Aorta (tissue), 5 donors: ENCODE measurements around the gene PTK7. TPM values are rescaled to one million over a fixed set of nuclear protein-coding genes. Genes with fewer than 3 reads are reported as not detected.

Source experiments
- ATAC-seq: fragments of 200-7000 bp; cut with Tn5 transposase; one replicate; pipeline ENCODE4 v1.9.1; 2022; ENCODE audit warnings: moderate library complexity; ENCODE audit not compliant: low FRiP score
- DNase-seq, 2 donors: peaks; one replicate each; pipeline ENCODE4 v3.0.0-alpha.2; 2020
- H3K27ac ChIP-seq, 2 donors: one replicate each; pipeline ENCODE4 v1.5.1; 2013; ENCODE audit warnings: low read length in 2 of 2, mild to moderate bottlenecking in 2 of 2, moderate library complexity in 2 of 2, control low read depth in 1 of 2, inconsistent platforms in 1 of 2, low read depth in 1 of 2
- H3K27me3 ChIP-seq, 2 donors: one replicate each; pipeline ENCODE4 v1.6.1; 2013; ENCODE audit warnings: control low read depth in 1 of 2, low read length in 1 of 2, mild to moderate bottlenecking in 1 of 2, moderate library complexity in 1 of 2; ENCODE audit not compliant: insufficient read depth in 2 of 2, control insufficient read depth in 1 of 2
- H3K36me3 ChIP-seq, 2 donors: one replicate each; pipeline ENCODE4 v1.6.1; 2013; ENCODE audit warnings: control low read depth in 1 of 2, low read length in 1 of 2, mild to moderate bottlenecking in 1 of 2; ENCODE audit not compliant: insufficient read depth in 2 of 2, control insufficient read depth in 1 of 2
- H3K4me1 ChIP-seq, 2 donors: one replicate each; pipeline ENCODE4 v1.6.1; 2013; ENCODE audit warnings: low read length in 2 of 2, control low read depth in 1 of 2, mild to moderate bottlenecking in 1 of 2, moderate library complexity in 1 of 2; ENCODE audit not compliant: insufficient read depth in 2 of 2, control insufficient read depth in 1 of 2
- H3K4me3 ChIP-seq, 2 donors: one replicate each; pipeline ENCODE4 v1.5.1; 2013; ENCODE audit warnings: low read length in 2 of 2, control low read depth in 1 of 2, mild to moderate bottlenecking in 1 of 2
- H3K9me3 ChIP-seq: one replicate; pipeline ENCODE4 v1.6.1; 2013; ENCODE audit warnings: mild to moderate bottlenecking, low read length; ENCODE audit not compliant: control insufficient read depth
- WGBS, 2 donors: extraction: QIAGEN DNeasy Blood & Tissue Kit; methylation state at CpG; one replicate each; pipeline ENCODE4 v1.1.7; 2013; 5-methylcytosine and 5-hydroxymethylcytosine counted together
- intact Hi-C, 2 donors: fragments of 100-400 bp; cut with DNase I; formaldehyde crosslinking; loops; one replicate each; pipeline versions ENCODE4 v1.14.2 to v1.15.0; 2022
- polyA plus RNA-seq, 2 donors: library from polyadenylated mRNA; stranded (reverse); fragments of 200-250 nt; gene quantifications; one replicate each; pipeline ENCODE4 v1.2.3, GENCODE V29; 2013
- total RNA-seq, 2 donors: library from RNA; stranded (reverse); fragmentation: NEBNext Ultra II Directional; extraction: Animal tissue kit (Norgen Biotek cat#: 25700); gene quantifications; one replicate each; pipeline ENCODE4 v1.2.1, GENCODE V29; 2021
- donor health status: healthy with polysubstance abuse.
- donor health status: Bipolar disorder and iron deficiency.
- donor health status: DM: no; HTN: no; CAD: no.
- donor health status: DM: no; HTN: no; CAD: no.
- donor health status: DM: yes; HTN: yes; CAD: no.

The PTK7 gene
- total and polyA plus RNA-seq, 4 donors: 0.13 to 9.6 (median 5.0) TPM

DNA sequence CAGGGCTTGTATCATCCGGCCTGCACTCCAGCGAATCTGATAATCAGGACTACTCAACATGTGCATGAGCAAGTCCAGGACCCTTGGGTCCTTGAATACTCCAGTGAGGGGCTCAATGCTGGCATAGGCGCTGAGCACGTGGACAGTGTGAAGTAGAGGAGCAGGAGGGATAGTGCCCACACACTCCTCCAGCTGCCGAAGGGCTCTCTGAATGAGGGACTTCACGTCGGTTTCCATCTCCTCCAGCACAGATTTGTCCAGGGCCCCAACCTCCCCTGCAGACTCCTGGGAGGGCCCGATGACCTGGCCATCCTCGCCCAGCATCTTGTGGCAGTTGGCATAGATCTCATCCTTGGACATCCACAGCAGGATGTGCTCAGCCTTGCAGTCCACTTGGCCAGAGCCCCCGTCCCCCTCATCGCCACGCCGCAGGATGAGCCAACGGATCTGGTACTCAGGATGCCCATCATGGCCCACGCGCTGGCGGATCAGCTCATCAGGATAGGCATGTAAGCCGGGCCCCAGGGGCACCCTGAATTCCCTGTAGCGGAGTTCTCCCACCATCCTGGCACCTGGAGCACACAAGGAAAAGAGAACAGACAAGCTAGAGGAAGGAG is 23.8 kb upstream of the PTK7 start:
- no peak for DNase-seq
- Histone ChIP-seq H3K4me1 (no peaks in the 10 kb centered on the region), H3K36me3 (peaks cover 0 to 5% of the 10 kb centered on the region in 2 donors), H3K27me3 (no peaks in the 10 kb centered on the region), H3K4me3 (no peak overlapping the region), H3K9me3 (no peaks in the 10 kb centered on the region), H3K27ac (peak overlapping the region in 1 of 2 donors; percentile 82)
- ATAC-seq: no peak
- intact Hi-C loops: loop anchor here (2.0 to 5.0 kb wide), 2 partner anchors 38 to 125 kb away; partner anchors contain the start of genes CNPY3 (in 1 of the 2) and KLHDC3 (in 1 of the 2)
- 86 to 88% methylated on average over 19 of the region's 19 CpGs for WGBS, 2 donors

GRCh38 chr6:43052842-43053544 is 23.1 kb upstream of the PTK7 start:
- ATAC-seq (no peak), DNase-seq (peak in 1 of 2 donors; percentile 81)
- Histone ChIP-seq H3K4me1 (no peaks in the 10 kb centered on the region), H3K9me3 (no peaks in the 10 kb centered on the region), H3K27me3 (no peaks in the 10 kb centered on the region), H3K27ac (peak overlapping the region in 1 of 2 donors; percentile 82), H3K4me3 (peak overlapping the region; percentile 52 to 61), H3K36me3 (peaks cover 0 to 5% of the 10 kb centered on the region in 2 donors)
- intact Hi-C loops: loop anchor here (2.0 to 5.0 kb wide), 2 partner anchors 38 to 126 kb away; partner anchors contain the start of genes CNPY3 (in 1 of the 2) and KLHDC3 (in 1 of the 2)
- 17% methylated on average over 22 of the region's 22 CpGs for WGBS, 2 donors

DNA sequence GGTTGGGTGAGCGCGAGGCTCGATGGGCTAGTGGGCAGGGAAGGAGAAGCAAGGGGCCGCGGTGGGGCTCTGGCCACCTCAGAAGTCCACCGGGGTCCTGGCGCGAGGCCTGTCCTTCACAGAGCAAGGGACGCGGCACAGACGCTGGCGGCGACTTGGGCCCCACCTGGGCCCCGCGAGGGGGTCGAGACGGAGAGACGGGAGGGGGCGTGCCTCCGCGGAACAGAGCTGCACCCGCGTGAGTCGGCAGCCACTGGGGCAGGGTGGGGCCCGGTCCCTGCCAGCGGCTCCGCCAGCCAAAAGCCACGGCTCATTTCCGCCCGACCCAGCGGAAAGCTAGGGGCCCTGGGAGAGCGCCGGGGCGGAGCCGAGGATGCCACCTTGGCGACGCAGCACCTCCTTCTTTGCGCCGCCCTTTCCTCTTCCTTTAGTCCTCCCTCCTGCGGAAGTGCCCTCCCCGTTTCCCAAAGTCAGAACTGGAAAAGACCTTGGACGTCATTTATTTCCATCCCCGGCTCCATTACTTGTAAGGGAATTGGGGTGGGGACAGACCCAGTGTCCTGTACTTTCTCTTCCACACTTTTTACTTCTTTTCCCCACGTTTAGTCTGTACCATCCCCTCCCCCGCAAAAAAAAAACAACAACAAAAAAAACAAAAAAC is 22.4 kb upstream of the PTK7 start, which contains the start of gene CUL7:
TSS of gene CUL7 (minus strand) at position 307 of the 661 bp plus-strand sequence. CDS start 1,063 bp downstream, outside the sequence.
- H3K27ac ChIP-seq: peak within 1 kb of the TSS in 1 of 2 donors; percentile 82
- intact Hi-C loops: loop anchor here (2.0 to 5.0 kb wide), 2 partner anchors 39 to 126 kb away; partner anchors contain the start of genes KLHDC3 (in 2 of the 2) and CNPY3 (in 1 of the 2)
- H3K36me3 ChIP-seq: peaks cover 0 to 5% of the 10 kb centered on the region in 2 donors
- H3K27me3 ChIP-seq: no peaks in the 10 kb centered on the region
- 2% methylated on average over 33 to 45 of the region's 45 CpGs for WGBS, 2 donors
- peak; percentile 94 for ATAC-seq
- no peaks in the 10 kb centered on the region for H3K4me1 ChIP-seq
- DNase-seq: peak; percentile 96 to 98
- peak within 1 kb of the TSS; percentile 52 to 61 for H3K4me3 ChIP-seq
- no peaks in the 10 kb centered on the region for H3K9me3 ChIP-seq

GRCh38 chr6:43054206-43054943 is 21.7 kb upstream of the PTK7 start:
- DNase-seq: no peak
- Histone ChIP-seq H3K4me3 (no peak overlapping the region), H3K36me3 (peaks cover 0 to 3% of the 10 kb centered on the region in 2 donors), H3K9me3 (no peaks in the 10 kb centered on the region), H3K27ac (peak overlapping the region in 1 of 2 donors; percentile 78), H3K27me3 (no peaks in the 10 kb centered on the region), H3K4me1 (no peaks in the 10 kb centered on the region)
- 63 to 68% methylated on average over 17 of the region's 17 CpGs for WGBS, 2 donors
- ATAC-seq: no peak
- intact Hi-C loops: loop anchor here in 1 of 2 donors (2.0 to 5.0 kb wide), 2 partner anchors 40 to 127 kb away; partner anchors contain the start of genes CNPY3 and KLHDC3

DNA sequence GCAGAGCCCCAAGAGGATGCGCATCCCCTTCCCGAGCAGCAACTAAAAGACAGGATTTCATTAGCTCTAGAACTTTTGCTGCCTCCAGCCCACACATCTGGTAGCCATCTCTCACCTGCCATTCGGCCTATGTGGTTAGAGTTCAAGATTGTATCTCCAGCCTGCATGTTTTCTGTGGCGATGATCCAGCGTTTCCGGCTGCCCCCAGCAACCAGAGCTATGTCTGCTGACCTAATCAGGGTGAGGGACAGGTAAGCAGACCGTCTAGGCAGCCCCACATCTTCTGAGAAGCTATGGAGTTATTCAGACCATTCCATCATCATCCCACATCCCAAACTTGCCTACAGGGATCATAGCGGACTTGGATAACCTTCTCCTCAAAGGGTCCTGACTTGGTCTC is 20.1 kb upstream of the PTK7 start:
- H3K4me1 ChIP-seq: no peaks in the 10 kb centered on the region
- 73 to 77% methylated on average over 8 of the region's 8 CpGs for WGBS, 2 donors

GRCh38 chr6:43058531-43058930 is 17.6 kb upstream of the PTK7 start:
- Histone ChIP-seq H3K27me3 (no peaks in the 10 kb centered on the region), H3K4me1 (no peaks in the 10 kb centered on the region), H3K9me3 (no peaks in the 10 kb centered on the region), H3K4me3 (peak overlapping the region; percentile 69 to 79), H3K27ac (no peak overlapping the region), H3K36me3 (peaks cover 0 to 3% of the 10 kb centered on the region in 2 donors)
- no peak for ATAC-seq
- intact Hi-C loops: no loop called here
- no peak for DNase-seq
- 69 to 74% methylated on average over 1 of the region's 1 CpG for WGBS, 2 donors

More for the DNA sequence above, 20.1 kb upstream of the PTK7 start:
- intact Hi-C loops: loop anchor here in 1 of 2 donors (2.0 kb wide), 1 partner anchor 41 kb away; the partner anchor contains the start of gene KLHDC3
- no peak overlapping the region for H3K4me3 ChIP-seq
- no peaks in the 10 kb centered on the region for H3K9me3 ChIP-seq
- ATAC-seq: no peak
- no peak for DNase-seq
- H3K27me3 ChIP-seq: no peaks in the 10 kb centered on the region
- H3K27ac ChIP-seq: no peak overlapping the region
- H3K36me3 ChIP-seq: peaks cover 0 to 3% of the 10 kb centered on the region in 2 donors

DNA sequence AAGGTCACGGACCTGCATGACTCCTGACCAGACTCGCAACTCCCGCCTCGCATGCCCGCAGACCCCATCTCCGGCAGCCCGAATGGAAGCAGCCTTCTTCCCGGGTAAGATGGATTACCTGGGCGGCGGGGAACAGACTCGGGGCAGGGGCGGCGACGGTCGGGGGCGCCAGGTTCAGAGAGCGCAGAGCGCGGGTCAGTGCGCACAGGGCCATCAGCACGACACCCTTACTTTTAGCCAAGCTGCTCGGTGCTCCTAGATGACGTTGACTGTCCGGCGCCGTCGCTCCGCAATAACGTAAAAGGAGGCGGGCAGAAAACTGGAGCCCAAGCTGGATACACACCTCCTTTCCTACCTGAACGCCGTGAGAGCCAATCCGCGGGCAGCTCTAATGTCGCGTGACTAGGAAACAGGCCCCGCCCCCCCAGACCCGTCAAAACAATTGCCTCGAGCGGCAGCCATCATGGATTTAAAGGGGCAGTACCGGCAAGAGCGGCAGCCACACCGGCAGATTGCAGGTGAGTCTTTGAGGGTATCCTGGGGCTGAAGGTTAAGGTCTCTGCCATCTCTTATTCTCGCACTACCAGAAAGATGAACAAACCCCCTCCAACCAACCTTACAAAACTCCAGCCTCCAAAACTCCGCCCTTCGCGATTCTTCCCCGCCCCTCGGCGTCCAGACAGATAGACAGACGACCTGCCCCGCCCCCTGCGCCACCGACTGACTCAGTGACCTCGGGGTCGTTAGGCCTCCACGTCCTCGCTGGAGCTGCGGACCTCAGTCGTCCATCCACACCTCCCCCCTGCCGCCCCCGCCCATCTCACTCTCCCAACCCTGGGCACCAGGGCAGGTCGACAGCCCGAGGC is 16.7 kb upstream of the PTK7 start, which contains the start of the genes KLC4 and MRPL2:
TSS of gene KLC4 (plus strand) at position 464 of the 866 bp plus-strand sequence. CDS start 1,705 bp downstream, outside the sequence.
TSS of gene MRPL2 (minus strand) at position 267 of the 866 bp plus-strand sequence. CDS start at position 214, 53 bp downstream.
- Histone ChIP-seq H3K4me3 (peak within 1 kb of the TSS; percentile 71 to 79), H3K36me3 (peaks cover 0 to 3% of the 10 kb centered on the region in 2 donors), H3K27ac (peak within 1 kb of the TSS in 1 of 2 donors; percentile 28), H3K4me1 (no peaks in the 10 kb centered on the region), H3K27me3 (no peaks in the 10 kb centered on the region), H3K9me3 (no peaks in the 10 kb centered on the region)
- intact Hi-C loops: no loop called here
- WGBS, 2 donors: 1% methylated on average over 64 of the region's 64 CpGs
- DNase-seq (peak; percentile 99), ATAC-seq (peak; percentile 98)
